OCI-LY1 (cell line): ENCODE measurements around the gene KCNA2.

Experiments
- CTCF ChIP-seq: fragments of 200-600 bp; sonication (generic), shearing (Covaris generic); IDR thresholded peaks from 2 replicates; pipeline ENCODE4 v1.5.1; 2017; ENCODE audit warnings: mild to moderate bottlenecking, antibody characterized with exemption, low read length, moderate library complexity, mixed read lengths
- EZH2 ChIP-seq: fragments of 200-600 bp; sonication (generic), shearing (Covaris generic); IDR thresholded peaks from 2 replicates; pipeline ENCODE4 v1.8.0; 2017; ENCODE audit warnings: borderline replicate concordance, mixed run types, mild to moderate bottlenecking, antibody characterized with exemption, low read length, moderate library complexity, mixed read lengths

- TF ChIP-seq EZH2 (no peak), CTCF (no peak)
These were observed 1.5 kb upstream of the KCNA2 start for GRCh38 chr1:110607536-110608230.
